Naive B cell (primary cell): ENCODE measurements around the gene IFNG. TPM values are rescaled to one million over a fixed set of nuclear protein-coding genes. Genes with fewer than 3 reads are reported as not detected.
"Not testable (repeated sequence)": the region's sequence is repeated elsewhere in the genome, so short reads cannot be mapped to it uniquely, and the experiment has no call there.

Experiments used
- ATAC-seq, 2 donors: fragments of 150-1000 bp; cut with Tn5 transposase; 2 replicates each; pipeline ENCODE4 v1.10.0; 2021; ENCODE audit warnings: low read depth in 2 of 2, mild to moderate bottlenecking in 2 of 2, moderate library complexity in 2 of 2
- DNase-seq: peaks from one replicate; pipeline ENCODE4 v3.0.0; 2022
- H3K27ac Mint-ChIP-seq, 6 donors: one replicate each; pipeline ENCODE4 v1.8.0; 2020 to 2022; ENCODE audit warnings: mild to moderate bottlenecking in 6 of 6, mixed read lengths in 6 of 6, moderate library complexity in 5 of 6, inconsistent platforms in 2 of 6
- H3K27me3 Mint-ChIP-seq, 3 donors: one replicate each; pipeline ENCODE4 v1.8.0; 2021 to 2022; ENCODE audit warnings: mixed read lengths in 3 of 3, mild to moderate bottlenecking in 1 of 3
- H3K36me3 Mint-ChIP-seq, 2 donors: one replicate each; pipeline ENCODE4 v1.8.0; 2020 to 2022; ENCODE audit warnings: mixed read lengths in 2 of 2, inconsistent platforms in 1 of 2, mild to moderate bottlenecking in 1 of 2
- H3K4me1 Mint-ChIP-seq, 3 donors: one replicate each; pipeline ENCODE4 v1.8.0; 2020 to 2022; ENCODE audit warnings: mixed read lengths in 3 of 3, inconsistent platforms in 1 of 3, mild to moderate bottlenecking in 1 of 3, moderate library complexity in 1 of 3
- H3K4me3 Mint-ChIP-seq, 8 donors: one replicate each; pipeline ENCODE4 v1.8.0; 2020 to 2022; ENCODE audit warnings: mild to moderate bottlenecking in 8 of 8, mixed read lengths in 8 of 8, moderate library complexity in 8 of 8, inconsistent platforms in 2 of 8
- H3K9me3 Mint-ChIP-seq, 7 donors: one replicate each; pipeline ENCODE4 v1.8.0; 2020 to 2022; ENCODE audit warnings: mixed read lengths in 7 of 7, mild to moderate bottlenecking in 5 of 7, inconsistent platforms in 2 of 7, moderate library complexity in 1 of 7
- polyA plus RNA-seq, 6 donors: library from polyadenylated mRNA; unstranded; fragments of 300-500 nt; fragmentation: Illumina TruSeq; gene quantifications; one replicate each; pipeline ENCODE4 v1.2.3, GENCODE V29; 2021; ENCODE audit warnings: low read depth in 6 of 6

The IFNG gene
- polyA plus RNA-seq: under 1 TPM in 2 of 6 donors, not detected in 4; 0.36 to 0.45 TPM

GRCh38 chr12:68159681-68160304 is at the start of gene IFNG:
Gene IFNG (minus strand): TSS chr12:68159740. CDS start chr12:68159615, 125 bp downstream.
- ATAC-seq (no peak), DNase-seq (no peak)
- H3K4me1 Mint-ChIP-seq: peaks cover 6 to 8% (median 7%) of the 10 kb centered on the region in 3 donors
- H3K27ac Mint-ChIP-seq: no peak within 1 kb of the TSS
- no peak within 1 kb of the TSS for H3K4me3 Mint-ChIP-seq
- H3K9me3 Mint-ChIP-seq: no peaks in the 10 kb centered on the region
- H3K27me3 Mint-ChIP-seq: no peaks in the 10 kb centered on the region
- no peaks in the 10 kb centered on the region for H3K36me3 Mint-ChIP-seq

- H3K4me3 Mint-ChIP-seq, H3K9me3 Mint-ChIP-seq, DNase-seq, H3K27me3 Mint-ChIP-seq, H3K36me3 Mint-ChIP-seq, H3K4me1 Mint-ChIP-seq, H3K27ac Mint-ChIP-seq, ATAC-seq: not testable (repeated sequence)
These were observed 49.6 kb upstream of the IFNG start for GRCh38 chr12:68209048-68209728.

- Mint-ChIP-seq H3K27ac (no peak overlapping the region), H3K9me3 (no peaks in the 10 kb centered on the region), H3K27me3 (peaks cover 4 to 9% (median 5%) of the 10 kb centered on the region in 3 donors), H3K4me1 (no peaks in the 10 kb centered on the region), H3K4me3 (no peak overlapping the region), H3K36me3 (no peaks in the 10 kb centered on the region)
- ATAC-seq (no peak), DNase-seq (no peak)
These were observed 47.7 kb upstream of the IFNG start for GRCh38 chr12:68207276-68207675.

- H3K9me3 Mint-ChIP-seq: no peaks in the 10 kb centered on the region
- H3K27ac Mint-ChIP-seq: no peak overlapping the region
- ATAC-seq (no peak), DNase-seq (no peak)
- peaks cover 0 to 4% (median 4%) of the 10 kb centered on the region in 3 donors for H3K27me3 Mint-ChIP-seq
- no peak overlapping the region for H3K4me3 Mint-ChIP-seq
- H3K36me3 Mint-ChIP-seq: no peaks in the 10 kb centered on the region
- no peaks in the 10 kb centered on the region for H3K4me1 Mint-ChIP-seq
These were observed 46.9 kb upstream of the IFNG start for GRCh38 chr12:68206446-68206845.

GRCh38 chr12:68203460-68203875 is 43.9 kb upstream of the IFNG start:
- Mint-ChIP-seq H3K9me3 (no peaks in the 10 kb centered on the region), H3K36me3 (no peaks in the 10 kb centered on the region), H3K27me3 (peaks cover 0 to 4% (median 0%) of the 10 kb centered on the region in 3 donors), H3K4me1 (no peaks in the 10 kb centered on the region), H3K4me3 (no peak overlapping the region), H3K27ac (no peak overlapping the region)
- no peak for ATAC-seq
- no peak for DNase-seq

GRCh38 chr12:68200854-68201253 is 41.3 kb upstream of the IFNG start:
- peak overlapping the region in 1 of 8 donors; percentile 53 for H3K4me3 Mint-ChIP-seq
- no peak overlapping the region for H3K27ac Mint-ChIP-seq
- ATAC-seq (no peak), DNase-seq (no peak)
- H3K9me3 Mint-ChIP-seq: no peaks in the 10 kb centered on the region
- H3K4me1 Mint-ChIP-seq: no peaks in the 10 kb centered on the region
- no peaks in the 10 kb centered on the region for H3K27me3 Mint-ChIP-seq
- no peaks in the 10 kb centered on the region for H3K36me3 Mint-ChIP-seq

GRCh38 chr12:68199127-68199526 is 39.6 kb upstream of the IFNG start:
- H3K9me3 Mint-ChIP-seq: no peaks in the 10 kb centered on the region
- H3K27me3 Mint-ChIP-seq: no peaks in the 10 kb centered on the region
- no peaks in the 10 kb centered on the region for H3K4me1 Mint-ChIP-seq
- H3K4me3 Mint-ChIP-seq: no peak overlapping the region
- ATAC-seq (no peak), DNase-seq (no peak)
- peak overlapping the region in 1 of 6 donors; percentile 57 for H3K27ac Mint-ChIP-seq
- no peaks in the 10 kb centered on the region for H3K36me3 Mint-ChIP-seq

GRCh38 chr12:68198507-68199086 is 39.1 kb upstream of the IFNG start:
- Mint-ChIP-seq H3K4me1 (no peaks in the 10 kb centered on the region), H3K27ac (no peak overlapping the region), H3K36me3 (no peaks in the 10 kb centered on the region), H3K4me3 (no peak overlapping the region), H3K27me3 (no peaks in the 10 kb centered on the region), H3K9me3 (no peaks in the 10 kb centered on the region)
- ATAC-seq (no peak), DNase-seq (no peak)

GRCh38 chr12:68190301-68190700 is 30.8 kb upstream of the IFNG start:
- no peak overlapping the region for H3K4me3 Mint-ChIP-seq
- DNase-seq: no peak
- no peaks in the 10 kb centered on the region for H3K4me1 Mint-ChIP-seq
- no peaks in the 10 kb centered on the region for H3K36me3 Mint-ChIP-seq
- no peak overlapping the region for H3K27ac Mint-ChIP-seq
- H3K9me3 Mint-ChIP-seq: no peaks in the 10 kb centered on the region
- H3K27me3 Mint-ChIP-seq: peaks cover 8 to 14% (median 9%) of the 10 kb centered on the region in 3 donors
- no peak for ATAC-seq

GRCh38 chr12:68189821-68190242 is 30.3 kb upstream of the IFNG start:
- Mint-ChIP-seq H3K4me3 (no peak overlapping the region), H3K27me3 (peaks cover 8 to 14% (median 9%) of the 10 kb centered on the region in 3 donors), H3K4me1 (no peaks in the 10 kb centered on the region), H3K36me3 (no peaks in the 10 kb centered on the region), H3K27ac (no peak overlapping the region), H3K9me3 (no peaks in the 10 kb centered on the region)
- DNase-seq: no peak
- no peak for ATAC-seq

- H3K4me1 Mint-ChIP-seq: peaks cover 11 to 13% (median 12%) of the 10 kb centered on the region in 3 donors
- no peak overlapping the region for H3K27ac Mint-ChIP-seq
- H3K27me3 Mint-ChIP-seq: peaks cover 8 to 14% (median 9%) of the 10 kb centered on the region in 3 donors
- no peaks in the 10 kb centered on the region for H3K36me3 Mint-ChIP-seq
- ATAC-seq: no peak
- H3K9me3 Mint-ChIP-seq: no peaks in the 10 kb centered on the region
- H3K4me3 Mint-ChIP-seq: no peak overlapping the region
- no peak for DNase-seq
These were observed 26.1 kb upstream of the IFNG start for GRCh38 chr12:68185598-68185997.

- DNase-seq (peak; percentile 17), ATAC-seq (peak; percentile 76 to 85)
- Mint-ChIP-seq H3K27me3 (no peaks in the 10 kb centered on the region), H3K27ac (peak overlapping the region; percentile 19 to 81 (median 60)), H3K4me1 (peaks cover 16 to 21% (median 18%) of the 10 kb centered on the region in 3 donors), H3K4me3 (peak overlapping the region in 3 of 8 donors; percentile 13 to 39 (median 27)), H3K9me3 (no peaks in the 10 kb centered on the region), H3K36me3 (no peaks in the 10 kb centered on the region)
These were observed 21.5 kb upstream of the IFNG start for GRCh38 chr12:68180792-68181744.

GRCh38 chr12:68178774-68179439 is 19.4 kb upstream of the IFNG start:
- DNase-seq: no peak
- ATAC-seq: no peak
- peaks cover 27 to 35% (median 32%) of the 10 kb centered on the region in 3 donors for H3K4me1 Mint-ChIP-seq
- H3K36me3 Mint-ChIP-seq: no peaks in the 10 kb centered on the region
- no peaks in the 10 kb centered on the region for H3K27me3 Mint-ChIP-seq
- H3K27ac Mint-ChIP-seq: peak overlapping the region in 2 of 6 donors; percentile 1 to 61
- peaks cover 0 to 2% (median 0%) of the 10 kb centered on the region in 7 donors for H3K9me3 Mint-ChIP-seq
- no peak overlapping the region for H3K4me3 Mint-ChIP-seq
